Measurements from ENCODE around the gene COQ6.

The COQ6 gene

GRCh38 chr14:73949752-73950734, at the start of gene COQ6, which contains the start of gene FAM161B:
Gene COQ6 (plus strand): TSS chr14:73950302. CDS start chr14:73950333, 31 bp downstream.
Gene FAM161B (minus strand): TSS chr14:73950094. CDS start chr14:73950026, 68 bp downstream.
- no peak for TF ChIP-seq GATA3 (IDR thresholded peaks at IDR 0.05; ENCODE audit: low read depth, low read length)
- TF ChIP-seq GATA2 (IDR thresholded peaks at IDR 0.05; ENCODE audit: low read depth, low read length) = no peak

DNA sequence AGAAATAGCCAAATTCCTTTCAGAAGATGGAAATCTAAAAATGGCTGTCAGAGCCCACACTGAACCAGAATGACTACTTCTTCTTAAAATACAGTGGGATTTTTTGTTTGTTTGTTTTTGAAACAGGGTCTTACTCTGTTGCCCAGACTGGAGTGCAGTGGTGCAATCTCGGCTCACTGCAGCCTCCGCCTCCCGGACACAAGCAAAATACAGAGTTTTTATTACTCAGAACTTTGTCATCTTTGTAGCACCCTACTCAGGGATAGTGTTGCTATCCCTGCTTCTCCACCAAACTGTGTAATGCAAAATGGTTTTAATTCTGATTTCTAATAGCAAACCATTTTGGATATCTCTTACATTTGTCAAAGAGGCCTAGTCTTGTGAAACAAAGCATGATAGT, 47.1 kb upstream of the COQ6 start:
- TF ChIP-seq GATA3 (IDR thresholded peaks at IDR 0.05; ENCODE audit: low read depth, low read length) = no peak

GRCh38 chr14:73909681-73910080, 40.4 kb upstream of the COQ6 start:
- TF ChIP-seq GATA3 (IDR thresholded peaks at IDR 0.05; ENCODE audit: low read depth, low read length) (no peak), GATA2 (IDR thresholded peaks at IDR 0.05; ENCODE audit: low read depth, low read length) (no peak)

GRCh38 chr14:73913256-73913655, 36.8 kb upstream of the COQ6 start:
- TF ChIP-seq GATA3 (IDR thresholded peaks at IDR 0.05; ENCODE audit: low read depth, low read length) = no peak
- no peak for TF ChIP-seq GATA2 (IDR thresholded peaks at IDR 0.05; ENCODE audit: low read depth, low read length)

- TF ChIP-seq GATA2 (IDR thresholded peaks at IDR 0.05; ENCODE audit: low read depth, low read length) = no peak
- TF ChIP-seq GATA3 (IDR thresholded peaks at IDR 0.05; ENCODE audit: low read depth, low read length) = no peak
Observed at GRCh38 chr14:73916324-73916723, 33.8 kb upstream of the COQ6 start.

- TF ChIP-seq GATA2 (IDR thresholded peaks at IDR 0.05; ENCODE audit: low read depth, low read length) (no peak), GATA3 (IDR thresholded peaks at IDR 0.05; ENCODE audit: low read depth, low read length) (no peak)
Observed at GRCh38 chr14:73924337-73924736, 25.8 kb upstream of the COQ6 start.

DNA sequence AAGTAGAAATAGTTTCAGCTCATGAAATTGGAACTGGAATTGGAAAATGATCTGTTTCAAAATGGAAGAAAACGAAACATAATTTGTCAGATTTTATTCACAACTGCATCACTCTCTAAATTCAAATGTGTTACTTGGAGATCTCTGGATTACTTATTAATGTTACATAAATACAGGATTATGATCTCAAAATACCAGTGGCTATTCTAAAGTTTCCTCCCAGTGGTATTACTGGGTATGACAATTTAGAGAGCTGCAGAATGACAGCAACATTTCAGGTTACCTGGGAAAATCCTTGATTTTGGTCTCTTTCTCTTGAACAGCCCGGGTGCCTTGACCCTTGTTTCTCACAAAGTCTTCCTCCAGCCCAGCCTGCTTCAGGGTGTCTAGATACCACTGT, 14.4 kb upstream of the COQ6 start:
- TF ChIP-seq GATA2 (IDR thresholded peaks at IDR 0.05; ENCODE audit: low read depth, low read length) (no peak), GATA3 (IDR thresholded peaks at IDR 0.05; ENCODE audit: low read depth, low read length) (no peak)

DNA sequence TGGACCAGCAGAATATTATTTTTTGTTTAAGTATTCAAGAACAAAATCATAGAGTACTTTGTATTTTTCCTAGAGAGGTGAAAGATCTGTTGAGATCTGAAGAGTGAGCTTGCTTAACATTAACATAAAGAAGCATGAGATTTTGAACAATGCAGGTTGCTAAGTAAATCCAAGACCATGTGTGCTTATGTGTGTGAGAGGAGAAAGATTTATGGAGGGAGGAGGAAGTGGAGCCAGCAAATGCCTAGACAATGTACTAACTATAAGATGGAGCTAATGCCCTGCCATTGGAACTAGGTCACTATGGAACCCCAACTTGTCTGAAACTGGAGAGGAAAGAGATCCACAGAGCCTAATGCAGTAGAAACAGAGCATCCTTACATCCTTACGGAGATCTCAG, 13.6 kb upstream of the COQ6 start:
- TF ChIP-seq GATA2 (IDR thresholded peaks at IDR 0.05; ENCODE audit: low read depth, low read length) = no peak

DNA sequence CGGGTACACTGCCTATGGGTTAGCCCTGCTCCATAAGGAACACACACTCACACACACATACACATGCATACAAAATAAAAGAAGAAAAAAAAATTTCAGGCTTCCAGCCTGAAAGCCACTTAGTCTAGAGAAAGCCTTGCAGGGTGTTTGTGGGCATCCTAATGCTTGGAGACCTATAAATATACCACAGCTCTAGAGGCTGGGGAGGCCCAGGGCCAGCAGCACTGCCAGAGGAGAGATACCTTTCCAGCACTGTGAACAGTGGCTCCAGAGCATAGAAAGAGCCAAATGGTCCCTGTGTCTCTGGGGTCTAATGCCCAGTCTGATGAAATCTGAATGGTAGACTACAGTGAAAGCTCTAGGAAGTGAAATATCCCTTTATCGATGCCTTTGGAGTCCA, 13.1 kb upstream of the COQ6 start:
- no peak for TF ChIP-seq GATA3 (IDR thresholded peaks at IDR 0.05; ENCODE audit: low read depth, low read length)

DNA sequence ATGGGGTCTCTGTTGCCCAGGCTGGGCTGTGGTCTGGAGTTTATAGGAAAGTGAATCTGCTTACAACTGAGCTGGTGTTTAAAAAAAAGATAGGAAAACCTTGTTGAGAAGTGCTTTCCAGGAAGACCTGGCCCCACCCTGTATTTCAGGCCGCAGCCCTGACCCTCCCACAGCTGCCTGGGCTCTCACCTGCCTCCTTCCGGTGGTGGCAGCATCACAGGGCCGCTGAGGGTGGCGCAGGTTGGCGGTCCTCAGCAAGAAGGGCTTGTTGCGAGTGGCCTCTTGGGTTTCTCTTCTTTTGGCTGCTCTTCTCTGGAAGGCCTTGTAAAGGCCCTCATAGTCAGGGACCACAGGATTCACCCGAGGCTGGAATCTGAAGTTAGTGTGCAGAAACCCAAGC, 7.9 kb upstream of the COQ6 start:
- TF ChIP-seq GATA3 (IDR thresholded peaks at IDR 0.05; ENCODE audit: low read depth, low read length) = no peak

DNA sequence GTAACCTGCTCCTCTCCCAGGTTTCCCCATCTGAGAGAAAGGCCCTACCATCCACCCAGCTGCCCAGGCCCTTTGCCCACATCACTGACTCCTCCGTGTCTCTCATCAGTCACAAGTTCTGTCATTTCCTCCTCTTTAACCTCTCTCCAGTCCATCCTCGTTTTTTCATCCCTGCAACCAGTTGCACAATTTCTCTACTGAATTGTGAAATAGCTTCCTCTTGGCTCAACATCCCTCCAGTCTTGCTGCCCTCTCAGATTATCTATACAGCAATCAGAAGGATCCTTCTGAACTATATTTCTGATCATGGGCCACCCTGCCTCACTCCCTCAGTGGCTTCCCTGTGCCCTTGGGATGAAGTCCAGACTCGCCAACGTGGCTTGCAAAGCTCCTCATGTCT, 7.0 kb upstream of the COQ6 start:
- TF ChIP-seq GATA3 (IDR thresholded peaks at IDR 0.05; ENCODE audit: low read depth, low read length) (no peak), GATA2 (IDR thresholded peaks at IDR 0.05; ENCODE audit: low read depth, low read length) (no peak)

- TF ChIP-seq GATA3 (IDR thresholded peaks at IDR 0.05; ENCODE audit: low read depth, low read length) (no peak), GATA2 (IDR thresholded peaks at IDR 0.05; ENCODE audit: low read depth, low read length) (no peak)
Observed at GRCh38 chr14:73944432-73945158, 5.5 kb upstream of the COQ6 start.

- TF ChIP-seq GATA3 (IDR thresholded peaks at IDR 0.05; ENCODE audit: low read depth, low read length) (no peak), GATA2 (IDR thresholded peaks at IDR 0.05; ENCODE audit: low read depth, low read length) (no peak)
Observed at GRCh38 chr14:73945159-73945670, 4.9 kb upstream of the COQ6 start.

- TF ChIP-seq GATA3 (IDR thresholded peaks at IDR 0.05; ENCODE audit: low read depth, low read length) (no peak), GATA2 (IDR thresholded peaks at IDR 0.05; ENCODE audit: low read depth, low read length) (no peak)
Observed at GRCh38 chr14:73953731-73954130, 3.6 kb downstream of the COQ6 start.

DNA sequence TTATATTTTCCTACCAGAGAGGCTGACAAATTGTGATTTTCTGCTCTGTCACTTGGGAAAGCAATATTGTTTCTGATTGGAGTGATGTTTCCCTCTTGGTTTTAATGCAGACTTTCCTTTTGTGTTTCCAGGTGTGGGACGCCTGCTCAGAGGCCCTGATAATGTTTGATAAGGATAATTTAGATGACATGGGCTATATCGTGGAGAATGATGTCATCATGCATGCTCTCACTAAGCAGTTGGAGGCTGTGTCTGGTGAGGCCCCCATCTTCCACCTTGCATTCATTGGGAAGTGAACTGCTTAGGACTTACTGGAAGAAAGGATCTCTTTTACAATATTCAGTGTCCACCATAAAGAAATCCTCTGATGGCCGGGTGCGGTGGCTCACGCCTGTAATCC, 5.6 kb downstream of the COQ6 start:
- TF ChIP-seq GATA2 (IDR thresholded peaks at IDR 0.05; ENCODE audit: low read depth, low read length) (no peak), GATA3 (IDR thresholded peaks at IDR 0.05; ENCODE audit: low read depth, low read length) (no peak)
